GM12878 (cell line): ENCODE results near the gene ARHGAP15. TPM values are rescaled to one million over a fixed set of nuclear protein-coding genes. Genes with fewer than 3 reads are reported as not detected.

Source experiments
- ATAC-seq: fragments of 200-7000 bp; cut with Tn5 transposase; 3 replicates; pipeline ENCODE4 v1.9.1; 2020; ENCODE audit warnings: mild to moderate bottlenecking, moderate library complexity
- BruUV-seq: library from RNA; stranded (reverse); fragments of 400-500 nt; replicated peaks from 2 replicates; lab custom pipeline; 2021; lab: Mats Ljungman, UMichigan
- CTCF ChIA-PET: fragments of 300-600 bp; sonication (Branson Sonifier 250); formaldehyde crosslinking; extraction: SDS; loops from one replicate; lab custom pipeline; 2021; ENCODE audit warnings: inconsistent platforms; lab: Yijun Ruan, JAX
- POLR2A ChIA-PET: fragments of 350-600 bp; formaldehyde crosslinking; extraction: SDS; loops from one replicate; lab custom pipeline; 2021; ENCODE audit warnings: inconsistent platforms; lab: Charles Lee
- RAD21 ChIA-PET: fragments of 300-600 bp; sonication (Branson Sonifier 250); formaldehyde crosslinking; loops from one replicate; lab custom pipeline; 2023; ENCODE audit warnings: antibody characterized with exemption; ENCODE audit not compliant: unreplicated experiment; lab: Charles Lee
- SMC1A ChIA-PET: fragments of 300-600 bp; sonication (Branson Sonifier 250); formaldehyde crosslinking; loops from one replicate; lab custom pipeline; 2023; ENCODE audit not compliant: unreplicated experiment, uncharacterized antibody; lab: Charles Lee
- DNase-seq: peaks from one replicate; pipeline ENCODE4 v3.0.0-alpha.2; 2011; ENCODE audit warnings: low read depth, low spot score
- FAIRE-seq: peaks from 3 replicates; lab custom pipeline; 2011; peaks lifted over from hg19 to GRCh38; lab: Jason Lieb, UNC
- H2AFZ ChIP-seq: 2 replicates; pipeline ENCODE4 v1.6.0; 2011; ENCODE audit warnings: low read depth, low read length, control low read depth; ENCODE audit not compliant: control insufficient read depth
- H3K27ac ChIP-seq: 2 replicates; pipeline ENCODE4 v1.5.1; 2011; ENCODE audit warnings: control low read depth; ENCODE audit not compliant: control insufficient read depth, insufficient read depth
- H3K27me3 ChIP-seq, 2 experiments: replicated peaks in 1 of 2; 2 replicates each; pipeline versions ENCODE4 v1.6.0 to v1.6.1; 2011; ENCODE audit warnings: low read length in 1 of 2; ENCODE audit not compliant: control insufficient read depth in 2 of 2, insufficient read depth in 2 of 2
- H3K36me3 ChIP-seq, 2 experiments: 2 replicates each; pipeline ENCODE4 v1.5.1; 2011; ENCODE audit warnings: low read length in 1 of 2; ENCODE audit not compliant: control insufficient read depth in 2 of 2, insufficient read depth in 2 of 2
- H3K4me1 ChIP-seq: 2 replicates; pipeline ENCODE4 v1.6.1; 2011; ENCODE audit warnings: mild to moderate bottlenecking, low read length, moderate library complexity, mixed read lengths; ENCODE audit not compliant: control insufficient read depth, insufficient read depth
- H3K4me2 ChIP-seq: 2 replicates; pipeline ENCODE4 v1.6.0; 2011; ENCODE audit warnings: control low read depth; ENCODE audit not compliant: control insufficient read depth, insufficient read depth
- H3K4me3 ChIP-seq: fragments of 200-600 bp; sonication (generic); 2 replicates; pipeline ENCODE4 v1.5.1; 2016
- H3K79me2 ChIP-seq: 2 replicates; pipeline ENCODE4 v1.6.0; 2011; ENCODE audit warnings: low read length; ENCODE audit not compliant: control insufficient read depth, insufficient read depth
- H3K9ac ChIP-seq: 2 replicates; pipeline ENCODE4 v1.8.0; 2011; ENCODE audit warnings: low read length, control low read depth, mixed read lengths; ENCODE audit not compliant: control insufficient read depth, insufficient read depth
- H3K9me3 ChIP-seq: replicated peaks from 3 replicates; pipeline ENCODE4 v1.5.1; 2011; ENCODE audit warnings: mild to moderate bottlenecking, low read length; ENCODE audit not compliant: control insufficient read depth, insufficient read depth
- H4K20me1 ChIP-seq: 2 replicates; pipeline ENCODE4 v1.6.0; 2011; ENCODE audit not compliant: control insufficient read depth, insufficient read depth
- DPF2 ChIP-seq: fragments of 450-650 bp; IDR thresholded peaks from 2 replicates; pipeline ENCODE4 v1.6.1; 2017; ENCODE audit warnings: mild to moderate bottlenecking
- HDAC2 ChIP-seq: fragments of 200-600 bp; sonication (generic); IDR thresholded peaks from 2 replicates; pipeline ENCODE4 v1.6.1; 2017
- HSF1 ChIP-seq: fragments of 150-350 bp; IDR thresholded peaks from 2 replicates; pipeline ENCODE4 v1.6.1; 2014; ENCODE audit warnings: mild to moderate bottlenecking, low read depth, low read length
- PBX3 ChIP-seq: IDR thresholded peaks from 2 replicates; pipeline ENCODE4 v1.6.1; 2011; ENCODE audit warnings: mild to moderate bottlenecking, low read depth, low read length, moderate library complexity; ENCODE audit not compliant: insufficient replicate concordance
- POLR2AphosphoS2 ChIP-seq: IDR thresholded peaks from 2 replicates; pipeline ENCODE4 v1.6.1; 2011; ENCODE audit warnings: low read depth, mild to moderate bottlenecking, low read length, improper control_type of control experiment, moderate library complexity
- SUPT20H ChIP-seq: IDR thresholded peaks from 2 replicates; pipeline ENCODE4 v1.6.1; 2011; ENCODE audit warnings: low read depth, mild to moderate bottlenecking, low read length, moderate library complexity, borderline replicate concordance; ENCODE audit not compliant: control insufficient read depth
- YY1 ChIP-seq: IDR thresholded peaks from 2 replicates; pipeline ENCODE4 v1.6.1; 2011; ENCODE audit warnings: low read depth, mild to moderate bottlenecking, low read length
- ZNF622 ChIP-seq: fragments of 450-650 bp; IDR thresholded peaks from 2 replicates; pipeline ENCODE4 v1.6.1; 2017; ENCODE audit warnings: mild to moderate bottlenecking, inconsistent platforms
- WGBS: methylation state at CpG from one replicate; pipeline ENCODE4 v1.1.6; 2016; ENCODE audit warnings: low lambda C conversion rate; ENCODE audit not compliant: insufficient replicate concordance, insufficient coverage; ENCODE audit errors: missing lambda C conversion rate; 5-methylcytosine and 5-hydroxymethylcytosine counted together
- in situ Hi-C: fragments of 300-500 bp; cut with MboI; formaldehyde crosslinking; loops from 9 replicates; pipeline ENCODE4 v1.14.3; 2018; ENCODE audit warnings: mixed read lengths
- intact Hi-C: fragments of 100-400 bp; cut with micrococcal nuclease; formaldehyde crosslinking; loops from one replicate; pipeline ENCODE4 v1.14.2; 2022; ENCODE audit not compliant: unreplicated experiment
- polyA plus RNA-seq, 11 experiments: library from polyadenylated mRNA; depleted of rRNA in 4 of 11; unstranded in 6 of 11; stranded (reverse) in 5 of 11; fragments of >200 nt; fragmentation: Nextera tagmentation in 4 of 11; fragmentation: Illumina TruSeq in 1 of 11; extraction: Ambion mirVana in 4 of 11; extraction: Trizol in 1 of 11; gene quantifications; 1 replicate in 1 of 11; 2 replicates in 10 of 11; pipeline versions ENCODE4 v1.2.1 to v1.2.3, GENCODE V29; 2011 to 2016; ENCODE audit warnings: inconsistent platforms in 2 of 11, missing spikeins in 2 of 11, low read depth in 1 of 11
- total RNA-seq, 4 experiments: library from RNA; depleted of rRNA in 3 of 4; stranded (reverse); fragments of >200 nt in 3 of 4; fragmentation: Illumina TruSeq in 1 of 4; extraction: Trizol in 1 of 4; gene quantifications; 2 replicates each; pipeline versions ENCODE4 v1.2.1 to v1.2.3, GENCODE V29; 2013 to 2021
- TF ChIP-seq, protein P1 (sequence below): IDR thresholded peaks from 2 replicates; pipeline ENCODE4 v1.6.1; 2012; ENCODE audit warnings: low read depth, low read length, improper control_type of control experiment
- TF ChIP-seq, protein P2 (sequence below): fragments of 450-650 bp; IDR thresholded peaks from 2 replicates; pipeline ENCODE4 v1.6.1; 2017; ENCODE audit warnings: mild to moderate bottlenecking, low read depth, inconsistent platforms; ENCODE audit not compliant: poor library complexity, severe bottlenecking
- TF ChIP-seq, protein P3 (sequence below), 3 experiments: IDR thresholded peaks in 2 of 3; conservative IDR thresholded peaks in 1 of 3; 2 replicates each; pipeline ENCODE4 v1.5.1; 2011; ENCODE audit warnings: low read depth in 3 of 3, low read length in 3 of 3, mild to moderate bottlenecking in 3 of 3, control low read depth in 2 of 3, moderate library complexity in 2 of 3, inconsistent platforms in 1 of 3, mixed read lengths in 1 of 3; ENCODE audit not compliant: control insufficient read depth in 2 of 3, insufficient read depth in 1 of 3; ENCODE audit errors: extremely low read depth in 1 of 3

Gene ARHGAP15
- total and polyA plus RNA-seq, 10 of the 15 experiments (the other 5 are each of a cell fraction or from before 2014, with no cell fraction given) = 38.0 to 92.6 (median 66.7) TPM

- TF ChIP-seq, protein P1, sequence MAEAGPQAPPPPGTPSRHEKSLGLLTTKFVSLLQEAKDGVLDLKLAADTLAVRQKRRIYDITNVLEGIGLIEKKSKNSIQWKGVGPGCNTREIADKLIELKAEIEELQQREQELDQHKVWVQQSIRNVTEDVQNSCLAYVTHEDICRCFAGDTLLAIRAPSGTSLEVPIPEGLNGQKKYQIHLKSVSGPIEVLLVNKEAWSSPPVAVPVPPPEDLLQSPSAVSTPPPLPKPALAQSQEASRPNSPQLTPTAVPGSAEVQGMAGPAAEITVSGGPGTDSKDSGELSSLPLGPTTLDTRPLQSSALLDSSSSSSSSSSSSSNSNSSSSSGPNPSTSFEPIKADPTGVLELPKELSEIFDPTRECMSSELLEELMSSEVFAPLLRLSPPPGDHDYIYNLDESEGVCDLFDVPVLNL = no peak
- TF ChIP-seq HDAC2 = no peak
Observed at GRCh38 chr2:143474586-143474985, 345.4 kb downstream of the ARHGAP15 start (continued).

- Histone ChIP-seq H3K4me3 (no peak overlapping the region), H3K9me3 (no peaks in the 10 kb centered on the region), H3K4me1 (no peaks in the 10 kb centered on the region), H3K4me2 (no peak overlapping the region), H3K79me2 (no peaks in the 10 kb centered on the region), H3K27me3 (no peaks in the 10 kb centered on the region), H4K20me1 (no peaks in the 10 kb centered on the region)
- DNase-seq = no peak
- POLR2A ChIA-PET = interaction anchor here (0.6 kb wide), 1 partner anchor 22 kb away, joined by 3 read pairs; no protein-coding TSS in a partner anchor
- SMC1A ChIA-PET = interaction anchor here (0.8 to 1.3 kb wide), 2 partner anchors 11 to 12 kb away, joined by 3 read pairs; no protein-coding TSS in a partner anchor
- over 99% methylated on average over 7 of the region's 7 CpGs for WGBS
- in situ Hi-C loops = no loop called here
- TF ChIP-seq DPF2 (no peak), HSF1 (no peak), YY1 (no peak), SUPT20H (no peak), PBX3 (no peak), ZNF622 (no peak), POLR2AphosphoS2 (no peak)
- TF ChIP-seq, protein P2, sequence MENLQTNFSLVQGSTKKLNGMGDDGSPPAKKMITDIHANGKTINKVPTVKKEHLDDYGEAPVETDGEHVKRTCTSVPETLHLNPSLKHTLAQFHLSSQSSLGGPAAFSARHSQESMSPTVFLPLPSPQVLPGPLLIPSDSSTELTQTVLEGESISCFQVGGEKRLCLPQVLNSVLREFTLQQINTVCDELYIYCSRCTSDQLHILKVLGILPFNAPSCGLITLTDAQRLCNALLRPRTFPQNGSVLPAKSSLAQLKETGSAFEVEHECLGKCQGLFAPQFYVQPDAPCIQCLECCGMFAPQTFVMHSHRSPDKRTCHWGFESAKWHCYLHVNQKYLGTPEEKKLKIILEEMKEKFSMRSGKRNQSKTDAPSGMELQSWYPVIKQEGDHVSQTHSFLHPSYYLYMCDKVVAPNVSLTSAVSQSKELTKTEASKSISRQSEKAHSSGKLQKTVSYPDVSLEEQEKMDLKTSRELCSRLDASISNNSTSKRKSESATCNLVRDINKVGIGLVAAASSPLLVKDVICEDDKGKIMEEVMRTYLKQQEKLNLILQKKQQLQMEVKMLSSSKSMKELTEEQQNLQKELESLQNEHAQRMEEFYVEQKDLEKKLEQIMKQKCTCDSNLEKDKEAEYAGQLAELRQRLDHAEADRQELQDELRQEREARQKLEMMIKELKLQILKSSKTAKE = no peak
- TF ChIP-seq, protein P3, sequence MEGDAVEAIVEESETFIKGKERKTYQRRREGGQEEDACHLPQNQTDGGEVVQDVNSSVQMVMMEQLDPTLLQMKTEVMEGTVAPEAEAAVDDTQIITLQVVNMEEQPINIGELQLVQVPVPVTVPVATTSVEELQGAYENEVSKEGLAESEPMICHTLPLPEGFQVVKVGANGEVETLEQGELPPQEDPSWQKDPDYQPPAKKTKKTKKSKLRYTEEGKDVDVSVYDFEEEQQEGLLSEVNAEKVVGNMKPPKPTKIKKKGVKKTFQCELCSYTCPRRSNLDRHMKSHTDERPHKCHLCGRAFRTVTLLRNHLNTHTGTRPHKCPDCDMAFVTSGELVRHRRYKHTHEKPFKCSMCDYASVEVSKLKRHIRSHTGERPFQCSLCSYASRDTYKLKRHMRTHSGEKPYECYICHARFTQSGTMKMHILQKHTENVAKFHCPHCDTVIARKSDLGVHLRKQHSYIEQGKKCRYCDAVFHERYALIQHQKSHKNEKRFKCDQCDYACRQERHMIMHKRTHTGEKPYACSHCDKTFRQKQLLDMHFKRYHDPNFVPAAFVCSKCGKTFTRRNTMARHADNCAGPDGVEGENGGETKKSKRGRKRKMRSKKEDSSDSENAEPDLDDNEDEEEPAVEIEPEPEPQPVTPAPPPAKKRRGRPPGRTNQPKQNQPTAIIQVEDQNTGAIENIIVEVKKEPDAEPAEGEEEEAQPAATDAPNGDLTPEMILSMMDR (IDR thresholded peaks at IDR 0.05 in 2 of 3, conservative IDR thresholded peaks at IDR 0.05 in 1 of 3; ENCODE audit: control insufficient read depth in 2 of 3, extremely low read depth in 1 of 3, insufficient read depth in 1 of 3, low read depth in 3 of 3, low read length in 3 of 3) = no peak
- TF ChIP-seq, all 136 proteins: peak for 0
- Histone ChIP-seq H2AFZ (no peak overlapping the region), H3K27ac (no peak overlapping the region), H3K36me3 (no peaks in the 10 kb centered on the region), H3K9ac (no peak overlapping the region)
- no TSS peak for BruUV-seq
- intact Hi-C loops = no loop called here
- FAIRE-seq (no peak), ATAC-seq (no peak)
- CTCF ChIA-PET = no interaction called here
- RAD21 ChIA-PET = no interaction called here
Observed at GRCh38 chr2:143475041-143475776, 346.0 kb downstream of the ARHGAP15 start.
